Stimulated activated CD8-positive, alpha-beta memory T cell treated with anti-CD3 and anti-CD28 coated beads, Interleukin-7, amount 100 ng/mL, for 24 hours (primary cell): Measurements from ENCODE around the gene INKA1.
"Not testable (repeated sequence)": the region's sequence is repeated elsewhere in the genome, so short reads cannot be mapped to it uniquely, and the experiment has no call there.

Experiments
- DNase-seq: peaks from one replicate; pipeline ENCODE4 v3.0.0-alpha.2; 2020; ENCODE audit warnings: low read depth

INKA1 gene

GRCh38 chr3:49807431-49808114 is 4.5 kb downstream of the INKA1 start:
- no peak for DNase-seq

GRCh38 chr3:49812916-49813496 is 9.9 kb downstream of the INKA1 start:
- DNase-seq, result no peak

- no peak for DNase-seq
These were observed 10.6 kb downstream of the INKA1 start, which contains the start of gene UBA7 for GRCh38 chr3:49813497-49814174. TSS of gene UBA7 (minus strand) at chr3:49813953. CDS start at chr3:49813787, 166 bp downstream.

- not testable (repeated sequence) for DNase-seq
These were observed 20.1 kb downstream of the INKA1 start for GRCh38 chr3:49823131-49823530.

GRCh38 chr3:49826016-49826415 is 23.0 kb downstream of the INKA1 start:
- DNase-seq, result no peak

- DNase-seq, result no peak
These were observed 28.3 kb downstream of the INKA1 start for GRCh38 chr3:49831341-49831740.

GRCh38 chr3:49839193-49839809 is 36.2 kb downstream of the INKA1 start:
- DNase-seq, result peak; percentile 59

- DNase-seq, result no peak
These were observed 37.3 kb downstream of the INKA1 start for GRCh38 chr3:49840388-49840787.

- DNase-seq, result no peak
These were observed 38.1 kb downstream of the INKA1 start for GRCh38 chr3:49841126-49841696.

GRCh38 chr3:49841806-49842205 is 38.7 kb downstream of the INKA1 start:
- no peak for DNase-seq

- no peak for DNase-seq
These were observed 39.9 kb downstream of the INKA1 start for GRCh38 chr3:49842843-49843517.

GRCh38 chr3:49844464-49845183 is 41.6 kb downstream of the INKA1 start:
- no peak for DNase-seq

GRCh38 chr3:49845694-49846093 is 42.6 kb downstream of the INKA1 start:
- no peak for DNase-seq
